Activated B cell treated with CpG ODN at 0.5 μM for 24 hours (primary cell): ENCODE results near the gene F11R. TPM values are rescaled to one million over a fixed set of nuclear protein-coding genes. Genes with fewer than 3 reads are reported as not detected.

ENCODE experiments used
- ATAC-seq: fragments of 200-7000 bp; cut with Tn5 transposase; one replicate; pipeline ENCODE4 v1.10.0; 2021; ENCODE audit warnings: low read depth, mild to moderate bottlenecking, moderate library complexity
- CTCF ChIA-PET: fragments of 350-600 bp; sonication (Branson Sonifier 250); formaldehyde crosslinking; loops from one replicate; lab custom pipeline; 2021; ENCODE audit warnings: antibody characterized with exemption; lab: Charles Lee
- POLR2A ChIA-PET: fragments of 350-600 bp; sonication (Branson Sonifier 250); formaldehyde crosslinking; loops from one replicate; lab custom pipeline; 2021; ENCODE audit warnings: antibody characterized with exemption; lab: Charles Lee
- DNase-seq: peaks from one replicate; pipeline ENCODE4 v3.0.0; 2022
- H3K27ac Mint-ChIP-seq: one replicate; pipeline ENCODE4 v1.8.0; 2020; ENCODE audit warnings: mixed read lengths
- H3K27me3 Mint-ChIP-seq: one replicate; pipeline ENCODE4 v1.8.0; 2021; ENCODE audit warnings: mixed read lengths
- H3K36me3 Mint-ChIP-seq: one replicate; pipeline ENCODE4 v1.8.0; 2021; ENCODE audit warnings: low read depth, mixed read lengths
- H3K4me1 Mint-ChIP-seq: one replicate; pipeline ENCODE4 v1.8.0; 2021; ENCODE audit warnings: mixed read lengths
- H3K4me3 Mint-ChIP-seq: one replicate; pipeline ENCODE4 v1.8.0; 2020; ENCODE audit warnings: mild to moderate bottlenecking, mixed read lengths
- H3K9me3 Mint-ChIP-seq: one replicate; pipeline ENCODE4 v1.8.0; 2020; ENCODE audit warnings: mixed read lengths
- intact Hi-C: fragments of 100-400 bp; cut with micrococcal nuclease; formaldehyde crosslinking; loops from one replicate; pipeline ENCODE4 v1.15.1; 2024
- total RNA-seq: library from RNA; stranded (reverse); gene quantifications from 2 replicates; pipeline ENCODE4 v1.2.3, GENCODE V29; 2022
- TF ChIP-seq, protein P1 (sequence below): fragments of 200-600 bp; IDR thresholded peaks from one replicate; pipeline ENCODE4 v1.8.0; 2022; ENCODE audit warnings: antibody characterized with exemption, mild to moderate bottlenecking

F11R gene
- total RNA-seq, 1 donor from 2014 or later: 11.1 TPM

DNA sequence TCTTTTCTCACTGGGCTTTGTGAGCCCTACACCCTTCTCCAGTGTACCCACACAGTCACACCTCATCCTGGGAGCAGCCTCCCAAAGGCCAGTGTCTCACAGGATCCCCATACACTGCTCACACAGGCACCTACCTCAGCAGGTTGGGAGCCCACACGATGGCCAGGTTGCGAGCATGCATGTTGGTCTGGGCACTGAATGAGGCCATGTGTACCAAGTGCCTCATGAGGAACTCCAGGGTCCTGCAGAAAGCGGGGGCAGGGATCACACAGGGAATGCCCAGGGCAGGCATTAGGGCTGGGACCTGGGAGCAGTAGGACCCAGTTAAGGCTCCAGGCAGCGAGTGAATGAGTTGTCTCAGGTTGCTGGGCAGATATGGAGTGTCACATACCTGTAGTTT, 33.3 kb upstream of the F11R start:
- CTCF ChIA-PET: no interaction called here
- TF ChIP-seq, protein P1, sequence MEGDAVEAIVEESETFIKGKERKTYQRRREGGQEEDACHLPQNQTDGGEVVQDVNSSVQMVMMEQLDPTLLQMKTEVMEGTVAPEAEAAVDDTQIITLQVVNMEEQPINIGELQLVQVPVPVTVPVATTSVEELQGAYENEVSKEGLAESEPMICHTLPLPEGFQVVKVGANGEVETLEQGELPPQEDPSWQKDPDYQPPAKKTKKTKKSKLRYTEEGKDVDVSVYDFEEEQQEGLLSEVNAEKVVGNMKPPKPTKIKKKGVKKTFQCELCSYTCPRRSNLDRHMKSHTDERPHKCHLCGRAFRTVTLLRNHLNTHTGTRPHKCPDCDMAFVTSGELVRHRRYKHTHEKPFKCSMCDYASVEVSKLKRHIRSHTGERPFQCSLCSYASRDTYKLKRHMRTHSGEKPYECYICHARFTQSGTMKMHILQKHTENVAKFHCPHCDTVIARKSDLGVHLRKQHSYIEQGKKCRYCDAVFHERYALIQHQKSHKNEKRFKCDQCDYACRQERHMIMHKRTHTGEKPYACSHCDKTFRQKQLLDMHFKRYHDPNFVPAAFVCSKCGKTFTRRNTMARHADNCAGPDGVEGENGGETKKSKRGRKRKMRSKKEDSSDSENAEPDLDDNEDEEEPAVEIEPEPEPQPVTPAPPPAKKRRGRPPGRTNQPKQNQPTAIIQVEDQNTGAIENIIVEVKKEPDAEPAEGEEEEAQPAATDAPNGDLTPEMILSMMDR: no peak
- intact Hi-C loops: no loop called here
- H3K27ac Mint-ChIP-seq: peak overlapping the region; percentile 35
- no peak for ATAC-seq
- no peak overlapping the region for H3K4me3 Mint-ChIP-seq
- no peaks in the 10 kb centered on the region for H3K27me3 Mint-ChIP-seq
- POLR2A ChIA-PET: no interaction called here
- no peak for DNase-seq
- H3K9me3 Mint-ChIP-seq: no peaks in the 10 kb centered on the region
- peaks cover 79% of the 10 kb centered on the region for H3K36me3 Mint-ChIP-seq
- H3K4me1 Mint-ChIP-seq: peaks cover 7% of the 10 kb centered on the region

DNA sequence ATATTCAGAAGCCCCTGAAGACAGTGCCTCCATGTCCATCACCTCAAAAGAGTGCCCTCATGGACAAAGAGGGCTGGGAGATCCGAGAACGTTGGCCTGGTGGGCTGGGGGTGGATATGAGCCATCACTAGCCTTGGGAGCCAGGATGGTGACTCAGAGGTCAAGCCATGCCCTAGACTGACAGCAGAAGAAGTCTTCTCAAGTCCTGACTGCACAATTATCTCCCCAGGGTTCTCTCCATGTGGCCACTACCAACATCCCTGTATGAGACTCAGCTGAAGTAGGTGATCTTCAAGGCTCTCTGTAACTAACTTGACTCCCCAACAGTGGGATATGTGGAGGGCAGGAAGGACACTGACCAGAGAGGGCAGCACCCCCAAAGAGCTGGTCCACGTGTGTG, 31.9 kb upstream of the F11R start:
- H3K4me1 Mint-ChIP-seq: peaks cover 16% of the 10 kb centered on the region
- H3K4me3 Mint-ChIP-seq: no peak overlapping the region
- H3K27me3 Mint-ChIP-seq: no peaks in the 10 kb centered on the region
- H3K36me3 Mint-ChIP-seq: peaks cover 88% of the 10 kb centered on the region
- TF ChIP-seq, protein P1: no peak
- DNase-seq (no peak), ATAC-seq (no peak)
- POLR2A ChIA-PET: interaction anchor here (1.1 kb wide), 1 partner anchor 16 kb away, joined by 3 read pairs; no protein-coding TSS in a partner anchor
- H3K27ac Mint-ChIP-seq: no peak overlapping the region
- CTCF ChIA-PET: interaction anchor here (1.4 kb wide), 1 partner anchor 19 kb away, joined by 3 read pairs; no protein-coding TSS in a partner anchor
- no peaks in the 10 kb centered on the region for H3K9me3 Mint-ChIP-seq
- intact Hi-C loops: no loop called here

DNA sequence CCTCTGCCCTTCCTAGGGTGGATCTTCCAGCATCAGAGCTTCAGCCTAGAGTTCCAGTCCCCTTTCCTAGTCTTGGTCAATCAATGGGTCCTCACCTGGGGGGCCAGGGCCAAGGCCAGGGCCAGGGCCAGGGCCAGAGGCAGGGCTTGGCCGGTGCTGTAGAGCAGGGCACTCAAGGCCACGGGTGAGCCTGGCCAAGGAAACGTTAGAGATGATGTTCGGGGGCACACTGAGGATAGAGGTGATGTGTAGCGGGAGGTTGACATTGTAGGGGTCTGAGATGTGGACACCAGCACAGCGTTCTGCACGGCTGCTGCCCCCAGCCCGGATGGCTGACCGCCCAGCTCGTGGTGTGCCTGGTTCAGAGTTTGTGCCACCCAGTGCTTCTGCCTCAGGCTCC, 30.3 kb upstream of the F11R start:
- DNase-seq (no peak), ATAC-seq (no peak)
- POLR2A ChIA-PET: interaction anchor here (0.7 to 1.6 kb wide), 3 partner anchors 15 to 18 kb away, joined by 3 to 8 read pairs (median 3); partner anchors contain the start of gene ARHGAP30
- CTCF ChIA-PET: no interaction called here
- Mint-ChIP-seq H3K4me3 (no peak overlapping the region), H3K4me1 (peaks cover 27% of the 10 kb centered on the region), H3K27me3 (no peaks in the 10 kb centered on the region), H3K27ac (no peak overlapping the region), H3K9me3 (no peaks in the 10 kb centered on the region), H3K36me3 (peaks cover 87% of the 10 kb centered on the region)
- intact Hi-C loops: no loop called here
- TF ChIP-seq, protein P1: no peak

DNA sequence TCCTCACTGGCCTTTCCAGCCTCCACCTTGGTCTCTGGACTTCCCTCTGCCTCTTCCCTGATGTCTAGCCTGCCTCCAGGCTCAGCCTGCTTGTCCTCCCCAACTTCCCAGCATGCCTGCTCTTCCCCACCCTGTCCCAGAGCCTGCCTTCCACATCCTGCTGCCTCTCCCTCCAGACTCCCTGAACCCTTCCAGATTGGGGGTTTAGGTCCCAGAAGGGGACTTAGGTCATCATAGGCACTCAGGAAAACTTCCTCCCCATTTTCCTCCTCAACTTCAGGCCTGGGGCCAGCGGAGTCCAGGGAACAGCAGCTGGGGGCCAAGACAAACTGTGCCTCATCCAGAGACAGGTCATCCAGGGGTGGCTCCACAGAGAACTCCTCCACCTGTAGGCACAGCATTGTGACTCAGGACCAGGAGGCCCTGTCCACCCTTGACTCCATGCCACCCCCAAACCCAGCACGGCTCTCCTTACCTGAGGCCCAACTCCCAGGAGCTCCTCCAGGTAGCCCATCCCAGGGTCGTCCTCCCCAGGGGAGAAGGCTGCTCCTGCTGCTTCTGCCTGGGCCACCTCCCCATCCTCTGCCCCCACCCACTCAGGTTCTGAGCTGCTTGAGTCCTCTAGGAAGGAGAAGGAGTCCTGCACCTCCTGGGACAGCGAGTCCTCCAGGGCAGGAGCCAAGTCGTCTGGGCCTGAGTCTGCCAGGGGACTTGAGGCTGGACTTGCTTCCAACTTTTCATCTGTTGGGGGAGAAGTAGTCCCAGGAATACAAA, 28.2 kb upstream of the F11R start:
- intact Hi-C loops: loop anchor here (10.0 kb wide), 1 partner anchor 346 kb away; no protein-coding TSS in a partner anchor
- Mint-ChIP-seq H3K27me3 (no peaks in the 10 kb centered on the region), H3K4me1 (peaks cover 41% of the 10 kb centered on the region), H3K36me3 (peaks cover 88% of the 10 kb centered on the region), H3K4me3 (peak overlapping the region; percentile 11), H3K9me3 (no peaks in the 10 kb centered on the region), H3K27ac (peak overlapping the region; percentile 100)
- ATAC-seq (no peak), DNase-seq (no peak)
- TF ChIP-seq, protein P1: no peak
- ChIA-PET CTCF (no interaction called here), POLR2A (interaction anchor here (0.7 to 1.3 kb wide), 4 partner anchors 11 to 89 kb away, joined by 3 to 18 read pairs (median 4); partner anchors contain the start of gene TSTD1)
